CD14-positive monocyte (primary cell): Measurements from ENCODE around the gene DSP. TPM values are rescaled to one million over a fixed set of nuclear protein-coding genes. Genes with fewer than 3 reads are reported as not detected.
A peak's percentile ranks its signal among the peaks of the same experiment; 100 is the strongest.

Experiments
- DNase-seq, 3 donors: peaks; one replicate each; pipeline ENCODE4 v3.0.0-alpha.2; 2011 to 2022
- H2AFZ ChIP-seq: 2 replicates; pipeline ENCODE4 v1.6.0; 2012; ENCODE audit warnings: mild to moderate bottlenecking, low read depth, low read length, inconsistent platforms; ENCODE audit not compliant: insufficient read depth, poor library complexity, severe bottlenecking
- H3K27ac ChIP-seq, 2 donors: 1 replicate in 1 of 2; 2 replicates in 1 of 2; pipeline ENCODE4 v1.5.1; 2012 to 2013; ENCODE audit warnings: low read length in 2 of 2, control low read depth in 1 of 2, inconsistent platforms in 1 of 2, low read depth in 1 of 2, mild to moderate bottlenecking in 1 of 2
- H3K27me3 ChIP-seq, 2 donors: one replicate each; pipeline versions ENCODE4 v1.6.0 to v1.6.1; 2011 to 2013; ENCODE audit warnings: low read length in 2 of 2; ENCODE audit not compliant: control insufficient read depth in 2 of 2, insufficient read depth in 2 of 2
- H3K36me3 ChIP-seq, 2 donors: replicated peaks in 1 of 2; 1 replicate in 1 of 2; 2 replicates in 1 of 2; pipeline versions ENCODE4 v1.5.1 to v1.6.1; 2012 to 2013; ENCODE audit warnings: low read length in 2 of 2, control low read depth in 1 of 2, inconsistent platforms in 1 of 2, mild to moderate bottlenecking in 1 of 2; ENCODE audit not compliant: insufficient read depth in 2 of 2, control insufficient read depth in 1 of 2
- H3K4me1 ChIP-seq, 2 donors: 1 replicate in 1 of 2; 2 replicates in 1 of 2; pipeline versions ENCODE4 v1.5.1 to v1.6.1; 2012 to 2013; ENCODE audit warnings: low read length in 2 of 2, control low read depth in 1 of 2, inconsistent platforms in 1 of 2, mild to moderate bottlenecking in 1 of 2, moderate library complexity in 1 of 2; ENCODE audit not compliant: insufficient read depth in 2 of 2, control insufficient read depth in 1 of 2
- H3K4me2 ChIP-seq: replicated peaks from 2 replicates; pipeline ENCODE3; 2012; ENCODE audit warnings: low read length, moderate library complexity, mild to moderate bottlenecking; ENCODE audit not compliant: poor library complexity, severe bottlenecking; ENCODE audit errors: extremely low read depth
- H3K4me3 ChIP-seq, 3 experiments: fragments of 200-600 bp in 1 of 3; sonication (generic) in 1 of 3; replicated peaks in 1 of 3; 1 replicate in 2 of 3; 2 replicates in 1 of 3; pipeline ENCODE4 v1.5.1; 2011 to 2013; ENCODE audit warnings: low read length in 3 of 3, mild to moderate bottlenecking in 3 of 3, control low read depth in 2 of 3, low read depth in 2 of 3, inconsistent platforms in 1 of 3, moderate library complexity in 1 of 3
- H3K79me2 ChIP-seq: 2 replicates; pipeline ENCODE4 v1.6.0; 2012; ENCODE audit warnings: mild to moderate bottlenecking, control low read depth, inconsistent platforms, low read length, moderate library complexity; ENCODE audit not compliant: insufficient read depth
- H3K9ac ChIP-seq: 2 replicates; pipeline ENCODE4 v1.6.0; 2017; ENCODE audit warnings: low read length, mild to moderate bottlenecking; ENCODE audit not compliant: insufficient read depth, poor library complexity, severe bottlenecking
- H3K9me3 ChIP-seq, 2 donors: replicated peaks in 1 of 2; 1 replicate in 1 of 2; 2 replicates in 1 of 2; pipeline versions ENCODE4 v1.5.1 to v1.6.1; 2012 to 2013; ENCODE audit warnings: low read length in 2 of 2, control low read depth in 1 of 2; ENCODE audit not compliant: control insufficient read depth in 1 of 2, insufficient read depth in 1 of 2
- H4K20me1 ChIP-seq: 2 replicates; pipeline ENCODE4 v1.6.0; 2012; ENCODE audit warnings: mild to moderate bottlenecking, low read length, control low read depth, moderate library complexity; ENCODE audit not compliant: insufficient read depth
- H3K27ac Mint-ChIP-seq, 7 donors: one replicate each; pipeline ENCODE4 v1.8.0; 2020; ENCODE audit warnings: mild to moderate bottlenecking in 7 of 7, mixed read lengths in 7 of 7, moderate library complexity in 6 of 7, inconsistent platforms in 2 of 7
- H3K27me3 Mint-ChIP-seq, 3 donors: one replicate each; pipeline ENCODE4 v1.8.0; 2021 to 2022; ENCODE audit warnings: low read depth in 3 of 3, mild to moderate bottlenecking in 3 of 3, mixed read lengths in 3 of 3, moderate library complexity in 3 of 3, inconsistent platforms in 1 of 3
- H3K36me3 Mint-ChIP-seq, 2 donors: one replicate each; pipeline ENCODE4 v1.8.0; 2020; ENCODE audit warnings: mixed read lengths in 2 of 2, inconsistent platforms in 1 of 2, mild to moderate bottlenecking in 1 of 2
- H3K4me1 Mint-ChIP-seq: one replicate; pipeline ENCODE4 v1.8.0; 2020; ENCODE audit warnings: mild to moderate bottlenecking, mixed read lengths
- H3K4me3 Mint-ChIP-seq, 2 donors: one replicate each; pipeline ENCODE4 v1.8.0; 2020; ENCODE audit warnings: mild to moderate bottlenecking in 2 of 2, mixed read lengths in 2 of 2, moderate library complexity in 1 of 2
- H3K9me3 Mint-ChIP-seq, 7 donors: one replicate each; pipeline ENCODE4 v1.8.0; 2020 to 2022; ENCODE audit warnings: mixed read lengths in 7 of 7, mild to moderate bottlenecking in 6 of 7, moderate library complexity in 6 of 7, inconsistent platforms in 2 of 7
- CTCF ChIP-seq: fragments of 200-600 bp; IDR thresholded peaks from one replicate; pipeline ENCODE4 v1.8.0; 2022; ENCODE audit warnings: antibody characterized with exemption, mild to moderate bottlenecking
- WGBS: methylation state at CpG from one replicate; pipeline ENCODE4 v1.1.5; 2013; ENCODE audit warnings: missing lambda C conversion rate; ENCODE audit not compliant: insufficient coverage; 5-methylcytosine and 5-hydroxymethylcytosine counted together
- intact Hi-C, 2 donors: fragments of 100-400 bp; cut with micrococcal nuclease; formaldehyde crosslinking; loops; one replicate each; pipeline versions ENCODE4 v1.15.0 to v1.15.1; 2023
- polyA plus RNA-seq, 3 donors: library from polyadenylated mRNA; depleted of rRNA in 1 of 3; unstranded in 2 of 3; stranded (reverse) in 1 of 3; fragments of 300-500 nt in 2 of 3; fragments of >200 nt in 1 of 3; fragmentation: Illumina TruSeq in 2 of 3; gene quantifications; 1 replicate in 2 of 3; 2 replicates in 1 of 3; pipeline ENCODE4 v1.2.3, GENCODE V29; 2012 to 2021

DSP gene
- polyA plus RNA-seq, 3 donors: not detected

DNA sequence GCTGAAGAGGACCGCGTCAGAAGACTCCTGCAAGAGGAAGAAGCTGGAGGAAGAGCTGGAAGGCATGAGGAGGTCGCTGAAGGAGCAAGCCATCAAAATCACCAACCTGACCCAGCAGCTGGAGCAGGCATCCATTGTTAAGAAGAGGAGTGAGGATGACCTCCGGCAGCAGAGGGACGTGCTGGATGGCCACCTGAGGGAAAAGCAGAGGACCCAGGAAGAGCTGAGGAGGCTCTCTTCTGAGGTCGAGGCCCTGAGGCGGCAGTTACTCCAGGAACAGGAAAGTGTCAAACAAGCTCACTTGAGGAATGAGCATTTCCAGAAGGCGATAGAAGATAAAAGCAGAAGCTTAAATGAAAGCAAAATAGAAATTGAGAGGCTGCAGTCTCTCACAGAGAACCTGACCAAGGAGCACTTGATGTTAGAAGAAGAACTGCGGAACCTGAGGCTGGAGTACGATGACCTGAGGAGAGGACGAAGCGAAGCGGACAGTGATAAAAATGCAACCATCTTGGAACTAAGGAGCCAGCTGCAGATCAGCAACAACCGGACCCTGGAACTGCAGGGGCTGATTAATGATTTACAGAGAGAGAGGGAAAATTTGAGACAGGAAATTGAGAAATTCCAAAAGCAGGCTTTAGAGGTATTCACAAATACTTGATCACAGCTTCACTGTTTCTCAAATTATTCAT lies 39.6 kb downstream of the DSP start:
- intact Hi-C loops: no loop called here
- no peaks in the 10 kb centered on the region for H4K20me1 ChIP-seq
- no peak overlapping the region for H3K9ac ChIP-seq
- no peaks in the 10 kb centered on the region for H3K4me1 ChIP-seq
- H3K4me3 ChIP-seq: no peak overlapping the region
- H3K36me3 ChIP-seq: no peaks in the 10 kb centered on the region
- no peak overlapping the region for H2AFZ ChIP-seq
- no peak overlapping the region for H3K27ac ChIP-seq
- no peak for TF ChIP-seq CTCF
- H3K79me2 ChIP-seq: no peaks in the 10 kb centered on the region
- Mint-ChIP-seq H3K27ac (no peak overlapping the region), H3K4me3 (no peak overlapping the region), H3K9me3 (peaks cover 0 to 5% (median 0%) of the 10 kb centered on the region in 7 donors), H3K36me3 (no peaks in the 10 kb centered on the region), H3K4me1 (no peaks in the 10 kb centered on the region), H3K27me3 (peaks cover 0 to 15% (median 3%) of the 10 kb centered on the region in 3 donors)
- WGBS: 69% methylated on average over 10 of the region's 14 CpGs
- no peak for DNase-seq
- H3K27me3 ChIP-seq: peaks cover 0 to 2% of the 10 kb centered on the region in 2 donors
- H3K9me3 ChIP-seq: no peaks in the 10 kb centered on the region
- H3K4me2 ChIP-seq: no peak overlapping the region

GRCh38 chr6:7585287-7585930 lies 43.9 kb downstream of the DSP start:
- peaks cover 0 to 4% (median 1%) of the 10 kb centered on the region in 3 donors for H3K27me3 Mint-ChIP-seq
- H3K36me3 ChIP-seq: no peaks in the 10 kb centered on the region
- H3K4me1 Mint-ChIP-seq: peaks cover 9% of the 10 kb centered on the region
- H3K4me1 ChIP-seq: peaks cover 8 to 11% of the 10 kb centered on the region in 2 donors
- no peaks in the 10 kb centered on the region for H3K36me3 Mint-ChIP-seq
- H3K4me3 ChIP-seq: no peak overlapping the region
- intact Hi-C loops: no loop called here
- no peak for TF ChIP-seq CTCF
- peaks cover 10% of the 10 kb centered on the region for H3K79me2 ChIP-seq
- H3K9me3 Mint-ChIP-seq: peaks cover 0 to 5% (median 0%) of the 10 kb centered on the region in 7 donors
- DNase-seq: no peak
- no peak overlapping the region for H3K4me2 ChIP-seq
- H2AFZ ChIP-seq: no peak overlapping the region
- no peak overlapping the region for H3K9ac ChIP-seq
- H3K27ac Mint-ChIP-seq: peak overlapping the region in 1 of 7 donors; percentile 15
- no peak overlapping the region for H3K27ac ChIP-seq
- no peak overlapping the region for H3K4me3 Mint-ChIP-seq
- no peaks in the 10 kb centered on the region for H3K27me3 ChIP-seq
- 95% methylated on average over 6 of the region's 28 CpGs for WGBS
- H4K20me1 ChIP-seq: no peaks in the 10 kb centered on the region
- no peaks in the 10 kb centered on the region for H3K9me3 ChIP-seq
